ENCODE data around the gene LGR5. TPM values are rescaled to one million over a fixed set of nuclear protein-coding genes. Genes with fewer than 3 reads are reported as not detected.
"Not testable (repeated sequence)": the region's sequence is repeated elsewhere in the genome, so short reads cannot be mapped to it uniquely, and the experiment has no call there.

LGR5 gene
- total RNA-seq, 1 experiment from 2014 or later, result 28.4 TPM

DNA sequence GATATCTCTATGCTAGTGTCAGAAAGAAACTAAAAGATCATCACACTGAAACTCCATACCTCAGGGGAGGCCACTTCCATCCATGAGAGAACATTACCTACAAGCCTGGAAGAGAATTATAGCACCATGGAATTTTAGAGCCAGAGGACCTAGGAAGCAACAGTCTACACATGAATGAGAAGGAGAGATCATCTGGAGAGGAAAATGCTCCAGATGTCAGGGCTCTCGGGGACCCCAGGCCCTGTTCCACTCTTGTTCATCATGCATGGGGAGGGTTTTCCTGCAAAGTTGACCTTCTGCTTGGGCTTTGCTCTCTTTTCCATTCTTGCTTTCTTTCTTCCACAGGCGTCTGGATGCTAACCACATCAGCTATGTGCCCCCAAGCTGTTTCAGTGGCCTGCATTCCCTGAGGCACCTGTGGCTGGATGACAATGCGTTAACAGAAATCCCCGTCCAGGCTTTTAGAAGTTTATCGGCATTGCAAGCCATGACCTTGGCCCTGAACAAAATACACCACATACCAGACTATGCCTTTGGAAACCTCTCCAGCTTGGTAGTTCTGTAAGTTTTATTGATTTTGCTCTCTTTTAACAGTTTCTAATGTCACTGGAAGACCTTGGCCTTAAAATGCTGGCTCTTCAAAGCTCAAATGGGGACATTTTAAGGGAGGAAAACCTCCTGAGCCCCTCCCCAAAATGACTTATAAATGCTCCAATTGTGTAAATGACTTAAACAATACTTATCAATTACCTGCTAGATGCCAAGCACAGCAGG lies 113.3 kb downstream of the LGR5 start:
- Mint-ChIP-seq H3K4me1 (ENCODE audit: low read depth, unreplicated experiment) (peaks cover 7% of the 10 kb centered on the region), H3K27me3 (ENCODE audit: insufficient read depth, unreplicated experiment) (no peaks in the 10 kb centered on the region), H3K9me3 (ENCODE audit: unreplicated experiment) (no peaks in the 10 kb centered on the region), H3K36me3 (ENCODE audit: insufficient read depth, unreplicated experiment) (peaks cover 5% of the 10 kb centered on the region), H3K4me3 (ENCODE audit: unreplicated experiment) (no peak overlapping the region), H3K27ac (ENCODE audit: unreplicated experiment) (no peak overlapping the region)
- H3K4me3 ChIP-seq (ENCODE audit: low read depth, low read length), result no peak overlapping the region
- intact Hi-C loops (cut with micrococcal nuclease; ENCODE audit: unreplicated experiment), result loop anchor here (5.0 kb wide), 1 partner anchor 96 kb away; no protein-coding TSS in a partner anchor
- TF ChIP-seq, protein P1, sequence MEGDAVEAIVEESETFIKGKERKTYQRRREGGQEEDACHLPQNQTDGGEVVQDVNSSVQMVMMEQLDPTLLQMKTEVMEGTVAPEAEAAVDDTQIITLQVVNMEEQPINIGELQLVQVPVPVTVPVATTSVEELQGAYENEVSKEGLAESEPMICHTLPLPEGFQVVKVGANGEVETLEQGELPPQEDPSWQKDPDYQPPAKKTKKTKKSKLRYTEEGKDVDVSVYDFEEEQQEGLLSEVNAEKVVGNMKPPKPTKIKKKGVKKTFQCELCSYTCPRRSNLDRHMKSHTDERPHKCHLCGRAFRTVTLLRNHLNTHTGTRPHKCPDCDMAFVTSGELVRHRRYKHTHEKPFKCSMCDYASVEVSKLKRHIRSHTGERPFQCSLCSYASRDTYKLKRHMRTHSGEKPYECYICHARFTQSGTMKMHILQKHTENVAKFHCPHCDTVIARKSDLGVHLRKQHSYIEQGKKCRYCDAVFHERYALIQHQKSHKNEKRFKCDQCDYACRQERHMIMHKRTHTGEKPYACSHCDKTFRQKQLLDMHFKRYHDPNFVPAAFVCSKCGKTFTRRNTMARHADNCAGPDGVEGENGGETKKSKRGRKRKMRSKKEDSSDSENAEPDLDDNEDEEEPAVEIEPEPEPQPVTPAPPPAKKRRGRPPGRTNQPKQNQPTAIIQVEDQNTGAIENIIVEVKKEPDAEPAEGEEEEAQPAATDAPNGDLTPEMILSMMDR (IDR thresholded peaks at IDR 0.05; ENCODE audit: insufficient read depth in 1 of 2, low read depth in 1 of 2, low read length in 1 of 2, severe bottlenecking in 1 of 2, unreplicated experiment in 1 of 2), result no peak
- DNase-seq, result no peak
- no peaks in the 10 kb centered on the region for H3K36me3 ChIP-seq (ENCODE audit: control insufficient read depth, insufficient read depth, low read length)
- no peaks in the 10 kb centered on the region for H3K9me3 ChIP-seq
- no peaks in the 10 kb centered on the region for H3K27me3 ChIP-seq (replicated peaks; ENCODE audit: control insufficient read depth, insufficient read depth, low read length)
- POLR2A ChIA-PET, result no interaction called here
- CTCF ChIA-PET, result no interaction called here
- no TSS peak for BruUV-seq (replicated peaks)
- H3K4me1 ChIP-seq, result no peaks in the 10 kb centered on the region

DNA sequence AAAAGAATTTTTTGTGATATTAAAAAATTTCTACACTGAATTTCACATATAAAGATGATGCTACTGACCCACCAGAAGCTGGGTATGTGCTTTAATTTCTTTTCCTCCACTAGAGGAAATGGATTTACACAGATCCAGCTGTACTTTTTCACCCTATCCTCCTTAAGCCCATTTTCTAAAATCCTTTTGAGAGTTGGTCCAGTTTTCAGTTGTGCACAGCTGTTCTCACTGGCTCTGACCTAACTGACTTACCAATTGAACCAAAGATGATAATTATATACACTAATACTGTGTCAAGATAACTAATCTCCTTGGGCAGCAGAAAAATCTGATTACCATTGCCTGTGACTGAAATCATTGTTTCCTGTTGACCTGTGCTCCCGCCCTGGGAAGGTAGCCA lies 115.6 kb downstream of the LGR5 start:
- BruUV-seq (replicated peaks), result no TSS peak
- no peak for DNase-seq

DNA sequence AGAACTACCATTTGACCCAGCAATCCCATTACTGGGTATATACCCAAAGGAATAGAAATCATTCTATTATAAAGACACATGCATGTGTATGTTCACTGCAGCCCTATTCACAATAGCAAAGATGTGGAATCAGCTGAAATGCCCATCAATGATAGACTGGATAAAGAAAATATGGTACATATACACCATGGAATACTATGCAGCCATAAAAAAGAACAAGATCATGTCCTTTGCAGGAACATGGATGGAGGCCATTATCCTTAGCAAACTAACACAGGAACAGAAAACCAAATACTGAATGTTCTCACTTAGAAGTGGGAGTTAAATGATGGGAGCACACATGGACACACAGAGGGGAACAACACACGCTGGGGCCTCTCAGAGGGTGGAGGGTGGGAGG lies 116.2 kb downstream of the LGR5 start:
- H3K4me3 Mint-ChIP-seq (ENCODE audit: unreplicated experiment); intact Hi-C loops (cut with micrococcal nuclease; ENCODE audit: unreplicated experiment); H3K36me3 ChIP-seq (ENCODE audit: control insufficient read depth, insufficient read depth, low read length); H3K9me3 Mint-ChIP-seq (ENCODE audit: unreplicated experiment); H3K27me3 Mint-ChIP-seq (ENCODE audit: insufficient read depth, unreplicated experiment); H3K27me3 ChIP-seq (replicated peaks; ENCODE audit: control insufficient read depth, insufficient read depth, low read length); H3K4me1 Mint-ChIP-seq (ENCODE audit: low read depth, unreplicated experiment); DNase-seq; H3K4me1 ChIP-seq; H3K4me3 ChIP-seq (ENCODE audit: low read depth, low read length); BruUV-seq (replicated peaks); H3K27ac Mint-ChIP-seq (ENCODE audit: unreplicated experiment); CTCF ChIA-PET; H3K9me3 ChIP-seq: not testable (repeated sequence)
- POLR2A ChIA-PET, result interaction anchor here (0.5 kb wide), 1 partner anchor 208 kb away, joined by 8 read pairs; no protein-coding TSS in a partner anchor
- H3K36me3 Mint-ChIP-seq (ENCODE audit: insufficient read depth, unreplicated experiment), result peaks cover 13% of the 10 kb centered on the region

More for the DNA sequence above, 115.6 kb downstream of the LGR5 start:
- H3K4me1 ChIP-seq, result no peaks in the 10 kb centered on the region
- H3K36me3 Mint-ChIP-seq (ENCODE audit: insufficient read depth, unreplicated experiment), result peaks cover 13% of the 10 kb centered on the region
- H3K36me3 ChIP-seq (ENCODE audit: control insufficient read depth, insufficient read depth, low read length), result no peaks in the 10 kb centered on the region
- no peaks in the 10 kb centered on the region for H3K27me3 ChIP-seq (replicated peaks; ENCODE audit: control insufficient read depth, insufficient read depth, low read length)
- no peak overlapping the region for H3K4me3 ChIP-seq (ENCODE audit: low read depth, low read length)
- CTCF ChIA-PET, result no interaction called here
- H3K4me1 Mint-ChIP-seq (ENCODE audit: low read depth, unreplicated experiment), result no peaks in the 10 kb centered on the region
- POLR2A ChIA-PET, result no interaction called here
- H3K27ac Mint-ChIP-seq (ENCODE audit: unreplicated experiment), result no peak overlapping the region
- no peaks in the 10 kb centered on the region for H3K9me3 Mint-ChIP-seq (ENCODE audit: unreplicated experiment)
- H3K27me3 Mint-ChIP-seq (ENCODE audit: insufficient read depth, unreplicated experiment), result no peaks in the 10 kb centered on the region
- intact Hi-C loops (cut with micrococcal nuclease; ENCODE audit: unreplicated experiment), result no loop called here
- TF ChIP-seq, protein P1 (IDR thresholded peaks at IDR 0.05; ENCODE audit: insufficient read depth in 1 of 2, low read depth in 1 of 2, low read length in 1 of 2, severe bottlenecking in 1 of 2, unreplicated experiment in 1 of 2), result no peak
- H3K9me3 ChIP-seq, result no peaks in the 10 kb centered on the region
- H3K4me3 Mint-ChIP-seq (ENCODE audit: unreplicated experiment), result no peak overlapping the region
